Upper lobe of right lung (tissue), 1 donor: Measurements from ENCODE around the gene GRK2. TPM values are rescaled to one million over a fixed set of nuclear protein-coding genes. Genes with fewer than 3 reads are reported as not detected.

Experiments
- ATAC-seq: fragments of 200-7000 bp; cut with Tn5 transposase; one replicate; pipeline ENCODE4 v1.9.1; 2020; ENCODE audit warnings: mild to moderate bottlenecking, moderate library complexity
- DNase-seq: peaks from one replicate; pipeline ENCODE4 v3.0.0-alpha.2; 2020
- H3K27ac ChIP-seq: fragments of 200-600 bp; one replicate; pipeline ENCODE4 v1.8.0; 2022
- H3K27me3 ChIP-seq: fragments of 200-600 bp; one replicate; pipeline ENCODE4 v1.8.0; 2022; ENCODE audit warnings: mild to moderate bottlenecking
- H3K36me3 ChIP-seq: fragments of 200-600 bp; one replicate; pipeline ENCODE4 v1.8.0; 2022
- H3K4me1 ChIP-seq: fragments of 200-600 bp; one replicate; pipeline ENCODE4 v1.8.0; 2022
- H3K4me3 ChIP-seq: fragments of 200-600 bp; one replicate; pipeline ENCODE4 v1.8.0; 2022; ENCODE audit warnings: mild to moderate bottlenecking
- H3K9me3 ChIP-seq: fragments of 200-600 bp; one replicate; pipeline ENCODE4 v1.8.0; 2022
- CTCF ChIP-seq: fragments of 200-600 bp; IDR thresholded peaks from one replicate; pipeline ENCODE4 v1.8.0; 2022; ENCODE audit warnings: antibody characterized with exemption
- intact Hi-C: fragments of 100-400 bp; cut with DNase I; formaldehyde crosslinking; loops from one replicate; pipeline ENCODE4 v1.11.0; 2022
- total RNA-seq: library from RNA; stranded (reverse); fragmentation: NEBNext Ultra II Directional; extraction: Animal tissue kit (Norgen Biotek cat#: 25700); gene quantifications from one replicate; pipeline ENCODE4 v1.2.1, GENCODE V29; 2021
- donor health status: DM: no; HTN: yes; CAD: no; lungs with severe emphysema.

GRK2 gene
- total RNA-seq, 1 donor from 2014 or later, result 98.4 TPM

DNA sequence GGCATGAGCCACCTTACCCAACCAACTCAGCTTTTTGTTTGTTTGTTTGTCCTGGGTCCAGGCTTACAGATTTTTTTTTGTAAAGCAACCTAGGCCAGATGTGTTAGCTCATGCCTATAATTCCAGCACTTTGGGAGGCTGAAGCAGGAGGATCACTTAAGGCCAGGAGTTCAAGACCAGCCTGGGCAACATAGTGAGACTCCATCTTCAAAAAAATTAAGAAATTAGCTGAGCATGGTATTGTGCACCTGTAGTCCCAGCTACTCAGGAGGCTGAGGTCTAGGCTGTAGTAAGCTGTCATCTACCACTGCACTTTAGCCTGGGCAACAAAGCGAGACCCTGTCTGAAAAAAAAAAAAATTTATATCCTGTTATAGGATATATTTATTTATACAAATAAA is 28.7 kb upstream of the GRK2 start:
- intact Hi-C loops, result no loop called here
- H3K27me3 ChIP-seq, result no peaks in the 10 kb centered on the region
- no peak for TF ChIP-seq CTCF
- H3K9me3 ChIP-seq, result no peaks in the 10 kb centered on the region
- ATAC-seq (no peak), DNase-seq (no peak)
- H3K27ac ChIP-seq, result no peak overlapping the region
- peaks cover 30% of the 10 kb centered on the region for H3K4me1 ChIP-seq
- H3K4me3 ChIP-seq, result no peak overlapping the region
- H3K36me3 ChIP-seq, result peaks cover 19% of the 10 kb centered on the region

GRCh38 chr11:67238894-67239782 is 27.1 kb upstream of the GRK2 start:
- H3K4me3 ChIP-seq, result no peak overlapping the region
- H3K9me3 ChIP-seq, result no peaks in the 10 kb centered on the region
- no peak for TF ChIP-seq CTCF
- ATAC-seq (no peak), DNase-seq (no peak)
- intact Hi-C loops, result no loop called here
- peak overlapping the region; percentile 80 for H3K27ac ChIP-seq
- H3K27me3 ChIP-seq, result no peaks in the 10 kb centered on the region
- H3K36me3 ChIP-seq, result peaks cover 18% of the 10 kb centered on the region
- H3K4me1 ChIP-seq, result peaks cover 37% of the 10 kb centered on the region

GRCh38 chr11:67239783-67240575 is 26.3 kb upstream of the GRK2 start:
- Histone ChIP-seq H3K4me3 (peak overlapping the region; percentile 78), H3K27me3 (no peaks in the 10 kb centered on the region), H3K4me1 (peaks cover 37% of the 10 kb centered on the region), H3K27ac (peak overlapping the region; percentile 98), H3K36me3 (peaks cover 26% of the 10 kb centered on the region), H3K9me3 (no peaks in the 10 kb centered on the region)
- DNase-seq, result peak; percentile 97
- ATAC-seq, result peak; percentile 99
- intact Hi-C loops, result no loop called here
- TF ChIP-seq CTCF, result no peak

DNA sequence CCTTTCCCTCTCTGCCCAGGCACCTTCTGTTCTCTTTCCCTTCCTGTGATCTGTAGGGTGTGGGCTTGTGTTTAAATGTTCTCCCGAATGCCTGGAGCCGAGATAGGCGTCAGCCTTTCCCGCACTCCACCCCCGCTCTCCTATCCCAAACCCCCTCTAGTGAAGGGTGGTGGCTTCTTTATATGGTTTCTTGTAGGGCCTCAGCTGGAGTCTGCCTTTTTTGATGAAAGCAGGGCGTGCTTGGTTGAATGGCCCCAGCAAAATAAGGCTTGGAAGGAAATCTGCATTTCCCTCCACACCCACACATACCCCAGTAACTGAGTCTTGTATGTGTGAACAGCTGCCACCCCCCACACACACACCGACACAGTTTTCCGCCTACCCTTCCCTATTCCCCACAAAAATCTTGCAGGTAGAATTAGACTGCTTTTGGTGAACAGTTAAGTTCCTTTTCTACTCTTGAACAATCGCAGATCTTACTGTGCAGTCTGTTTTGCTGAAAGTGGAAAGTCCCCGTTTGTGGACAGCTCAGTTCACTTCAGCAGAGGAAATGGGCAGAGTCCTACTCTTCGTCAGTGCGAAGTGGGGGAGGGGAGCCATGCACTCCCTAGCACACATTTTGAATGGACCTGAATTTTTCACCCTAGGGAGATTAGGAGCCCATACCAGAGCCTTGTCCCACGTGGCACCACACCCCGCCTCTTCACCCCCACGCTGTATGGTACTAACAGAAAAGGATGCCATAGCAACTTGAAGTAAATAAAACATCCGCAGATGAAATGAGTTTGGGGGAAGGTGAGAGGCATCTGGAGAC is 25.5 kb upstream of the GRK2 start:
- H3K4me3 ChIP-seq, result peak overlapping the region; percentile 78
- peaks cover 37% of the 10 kb centered on the region for H3K4me1 ChIP-seq
- H3K27me3 ChIP-seq, result no peaks in the 10 kb centered on the region
- H3K27ac ChIP-seq, result peak overlapping the region; percentile 98
- intact Hi-C loops, result no loop called here
- no peaks in the 10 kb centered on the region for H3K9me3 ChIP-seq
- TF ChIP-seq CTCF, result no peak
- DNase-seq, result peak; percentile 83
- peaks cover 30% of the 10 kb centered on the region for H3K36me3 ChIP-seq
- peak; percentile 49 for ATAC-seq

GRCh38 chr11:67242548-67242947 is 23.7 kb upstream of the GRK2 start:
- ATAC-seq, result no peak
- H3K36me3 ChIP-seq, result peaks cover 48% of the 10 kb centered on the region
- intact Hi-C loops, result no loop called here
- DNase-seq, result no peak
- no peak for TF ChIP-seq CTCF
- H3K4me1 ChIP-seq, result peaks cover 37% of the 10 kb centered on the region
- peak overlapping the region; percentile 20 for H3K27ac ChIP-seq
- H3K9me3 ChIP-seq, result no peaks in the 10 kb centered on the region
- no peaks in the 10 kb centered on the region for H3K27me3 ChIP-seq
- no peak overlapping the region for H3K4me3 ChIP-seq
